NCI-H774 (cell line): Measurements from ENCODE around the gene GRAMD4.

ENCODE experiments used
- DNase-seq: peaks from one replicate; lab custom pipeline; 2025; lab: John Stamatoyannopoulos, UW

GRAMD4 gene

GRCh38 chr22:46725096-46725495, 104.9 kb downstream of the GRAMD4 start:
- no peak for DNase-seq

GRCh38 chr22:46726066-46726985, 106.1 kb downstream of the GRAMD4 start:
- no peak for DNase-seq

- no peak for DNase-seq
Measured at GRCh38 chr22:46726986-46727317, 106.8 kb downstream of the GRAMD4 start.

- no peak for DNase-seq
Measured at GRCh38 chr22:46727813-46728364, 107.7 kb downstream of the GRAMD4 start.

GRCh38 chr22:46728470-46728869, 108.3 kb downstream of the GRAMD4 start:
- DNase-seq = no peak
